NCI-H2081 treated with DMSO at 0.1 percent for 48 hours (cell line): ENCODE measurements around the gene FAM53B.

Experiments used
- DNase-seq: peaks from one replicate; lab custom pipeline; 2025; lab: John Stamatoyannopoulos, UW

Gene FAM53B

DNA sequence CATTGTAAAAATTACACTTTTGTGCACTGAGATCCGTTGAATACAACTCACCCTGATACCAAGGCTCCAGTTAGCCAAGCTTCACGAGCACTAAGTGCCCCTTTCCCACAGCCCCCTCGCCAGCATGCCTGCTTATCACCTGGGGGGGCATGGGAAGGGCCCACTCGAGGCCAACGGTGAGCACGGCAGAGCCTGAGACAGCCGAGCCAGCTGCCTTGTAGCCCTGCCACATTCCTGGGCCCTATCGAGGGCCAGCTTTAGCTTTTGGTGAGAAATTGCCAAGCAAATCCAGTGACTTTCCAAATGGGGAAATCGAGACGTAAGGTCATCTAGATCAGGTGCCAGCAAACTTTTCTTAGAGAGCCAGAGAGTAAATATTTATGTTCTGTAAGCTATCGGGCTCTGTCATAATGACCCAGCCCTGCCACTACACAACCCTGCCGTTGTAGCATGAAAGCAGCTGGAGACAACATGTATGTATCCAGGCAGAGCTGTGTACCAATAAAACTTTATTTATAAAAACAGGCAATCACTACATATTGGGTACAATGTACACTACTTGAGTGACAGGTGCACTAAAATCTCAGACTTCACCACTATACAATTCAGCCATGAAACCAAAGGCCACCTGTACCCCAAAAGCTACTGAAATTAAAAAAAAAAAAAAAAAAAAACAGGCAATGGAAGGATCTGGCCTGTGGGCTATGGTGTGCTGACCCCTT, 83.6 kb downstream of the FAM53B start:
- DNase-seq, result no peak

DNA sequence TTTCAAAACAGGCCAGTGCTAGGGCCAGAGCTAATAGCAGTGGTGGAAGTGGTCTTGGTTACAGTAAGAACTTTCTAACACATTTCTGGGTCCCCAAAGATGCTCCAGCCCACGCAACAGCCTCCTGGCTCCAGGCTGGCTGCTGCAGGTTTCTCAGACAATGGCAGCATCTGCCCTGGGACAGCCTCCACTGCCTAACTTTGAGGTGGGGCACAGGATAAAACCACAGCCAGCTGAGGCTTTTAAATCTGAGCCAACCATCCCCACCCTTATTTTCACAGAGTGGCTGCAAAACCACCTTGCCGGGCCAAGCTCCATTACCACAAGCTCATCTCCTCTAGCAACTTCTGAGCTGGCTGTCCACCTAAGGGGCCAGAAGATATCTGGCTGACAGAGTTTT, 84.8 kb downstream of the FAM53B start:
- no peak for DNase-seq

DNA sequence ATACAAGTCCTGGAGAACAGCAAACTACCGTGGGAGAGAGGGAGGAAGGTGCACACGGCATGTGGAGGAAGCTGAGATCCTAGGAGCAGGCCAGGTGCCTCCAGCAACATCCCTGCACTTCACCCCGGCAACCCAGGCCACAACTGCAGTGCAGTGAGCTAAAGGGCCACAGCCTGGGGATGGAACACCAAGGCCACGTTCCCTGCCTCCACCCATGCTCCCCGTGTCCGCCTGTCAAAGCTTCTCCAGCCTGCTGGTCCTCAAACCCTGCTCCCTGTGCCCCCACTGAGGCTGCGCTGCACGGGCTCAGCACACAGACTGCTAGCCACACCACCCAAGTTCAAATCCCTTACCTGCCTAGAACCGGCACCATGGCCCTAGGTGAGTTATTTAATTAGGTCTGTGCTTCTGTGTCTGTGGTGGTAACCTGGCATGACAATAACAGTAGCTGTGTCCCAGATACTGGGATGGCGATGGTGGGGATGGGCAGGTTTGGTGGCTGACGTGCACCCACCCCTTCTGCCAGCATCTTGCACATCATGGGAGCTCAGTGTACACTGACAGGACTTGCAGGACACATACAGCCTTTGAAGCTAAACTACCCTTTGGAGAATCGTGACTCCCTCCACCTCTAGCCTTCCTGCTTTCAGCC, 85.5 kb downstream of the FAM53B start:
- no peak for DNase-seq

DNA sequence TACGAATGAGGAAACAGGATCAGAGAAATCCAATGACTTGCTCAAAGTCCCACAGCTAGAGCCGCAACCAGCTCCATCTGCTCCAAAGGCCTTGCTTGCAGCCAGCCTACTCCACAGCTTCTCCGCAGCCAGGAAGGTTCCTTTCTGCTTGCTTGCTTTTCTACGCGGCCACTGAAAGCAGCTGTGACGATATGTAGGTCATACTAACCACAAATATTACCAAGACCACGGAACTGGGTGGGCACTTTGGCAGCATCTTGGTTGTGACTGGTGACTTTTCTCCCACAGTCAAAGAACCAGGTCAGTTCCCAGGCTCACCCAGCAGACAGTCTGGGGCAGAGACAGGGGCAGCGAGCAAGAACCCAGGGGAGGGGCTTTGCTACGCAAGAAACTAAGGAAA, 86.4 kb downstream of the FAM53B start:
- DNase-seq, result no peak

DNA sequence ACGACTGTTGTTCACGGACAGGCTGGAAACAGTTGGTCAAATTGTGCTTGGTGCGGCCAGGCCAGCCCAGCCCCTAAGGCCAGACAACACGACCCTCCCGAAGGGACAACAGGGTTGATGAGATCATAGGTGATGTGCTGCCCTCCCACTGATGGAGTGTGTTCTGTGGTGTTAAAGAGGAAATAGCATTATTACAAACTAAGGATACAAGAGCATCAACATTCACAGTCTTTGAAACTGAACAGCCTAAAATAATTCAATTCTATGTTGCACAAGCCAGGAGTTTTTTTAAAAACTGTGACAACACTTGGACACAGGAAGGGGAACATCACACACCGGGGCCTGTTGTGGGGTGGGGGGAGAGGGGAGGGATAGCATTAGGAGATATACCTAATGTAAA, 87.6 kb downstream of the FAM53B start:
- no peak for DNase-seq

DNA sequence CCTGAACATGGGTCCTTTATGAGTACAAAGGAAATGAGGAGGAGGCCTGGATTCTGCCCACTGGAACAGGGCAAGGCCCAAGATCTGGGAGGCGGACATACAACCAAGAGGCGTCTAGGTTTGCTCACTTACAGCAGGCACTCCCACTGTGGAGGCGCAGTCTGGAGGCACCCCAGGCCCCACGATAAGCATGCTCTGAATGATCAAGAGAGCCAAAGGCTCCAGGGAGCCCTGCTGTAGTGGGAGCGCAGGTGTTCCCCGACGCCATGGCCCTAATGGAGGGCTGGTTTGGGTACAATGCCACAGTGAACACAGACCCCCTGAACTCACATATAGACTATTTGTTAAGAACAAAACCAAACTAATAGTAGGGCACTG, 88.1 kb downstream of the FAM53B start:
- DNase-seq, result no peak

DNA sequence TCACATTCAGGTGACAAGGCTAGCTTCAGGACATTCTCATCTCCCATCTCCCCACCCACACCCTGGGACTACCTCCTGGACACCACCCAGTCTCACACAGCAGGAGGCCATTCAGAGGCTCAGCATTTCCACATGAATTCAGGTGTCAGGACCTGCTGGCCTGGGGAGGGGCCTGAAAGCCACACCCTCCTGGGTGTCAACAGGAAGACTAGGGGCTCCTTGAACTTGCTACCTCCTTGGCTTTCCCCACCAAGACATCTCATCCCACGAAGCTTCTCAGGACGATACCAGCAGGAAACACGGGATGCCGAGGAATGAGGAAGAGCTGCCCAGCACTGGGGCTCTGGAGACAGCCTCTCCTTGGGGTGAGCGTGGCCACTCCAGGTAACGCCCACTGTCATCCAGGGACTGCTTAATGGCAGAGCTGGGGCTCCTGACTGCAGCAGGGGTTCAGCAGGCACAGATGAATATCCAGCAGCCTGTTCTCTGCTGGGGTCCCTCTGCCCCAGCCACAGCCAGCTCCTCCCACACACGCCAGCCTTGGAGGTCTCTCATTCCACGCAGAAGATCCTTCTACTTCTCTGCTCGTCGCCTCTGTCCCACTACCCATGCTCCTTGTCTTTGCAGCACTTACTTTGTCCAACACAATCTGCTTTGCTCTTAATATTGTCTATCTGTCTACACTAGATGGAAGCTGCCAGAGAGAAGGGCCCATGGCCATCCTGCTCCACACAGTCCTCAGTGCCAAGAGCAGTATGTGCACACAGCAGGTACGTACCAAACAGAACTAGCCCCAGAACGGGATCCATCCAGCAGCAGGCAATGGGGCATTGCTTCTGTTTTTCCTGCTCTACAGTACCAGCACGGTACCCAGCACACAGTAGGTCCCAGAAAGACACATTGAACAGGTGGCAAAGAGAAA, 88.7 kb downstream of the FAM53B start:
- DNase-seq, result no peak

DNA sequence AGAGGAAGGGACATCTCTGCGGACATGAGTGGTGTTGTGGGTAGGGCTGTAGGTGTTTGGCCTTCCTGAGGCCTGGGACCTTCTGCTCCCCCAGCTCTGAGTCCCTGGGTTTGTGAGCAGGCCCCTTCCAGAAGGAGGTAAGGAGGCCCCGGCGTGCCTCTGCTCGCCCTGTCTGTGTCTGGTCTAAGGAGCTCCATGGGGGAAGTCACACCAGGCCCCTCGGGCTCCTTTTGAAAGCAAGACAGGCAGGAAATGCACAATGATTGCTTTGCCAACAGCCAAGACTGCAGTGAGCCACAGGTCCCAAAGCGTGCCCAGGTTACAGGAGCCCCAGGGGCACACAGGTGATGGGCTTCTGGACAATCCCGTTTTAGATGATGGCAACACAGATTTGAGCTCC, 89.5 kb downstream of the FAM53B start:
- DNase-seq, result no peak

DNA sequence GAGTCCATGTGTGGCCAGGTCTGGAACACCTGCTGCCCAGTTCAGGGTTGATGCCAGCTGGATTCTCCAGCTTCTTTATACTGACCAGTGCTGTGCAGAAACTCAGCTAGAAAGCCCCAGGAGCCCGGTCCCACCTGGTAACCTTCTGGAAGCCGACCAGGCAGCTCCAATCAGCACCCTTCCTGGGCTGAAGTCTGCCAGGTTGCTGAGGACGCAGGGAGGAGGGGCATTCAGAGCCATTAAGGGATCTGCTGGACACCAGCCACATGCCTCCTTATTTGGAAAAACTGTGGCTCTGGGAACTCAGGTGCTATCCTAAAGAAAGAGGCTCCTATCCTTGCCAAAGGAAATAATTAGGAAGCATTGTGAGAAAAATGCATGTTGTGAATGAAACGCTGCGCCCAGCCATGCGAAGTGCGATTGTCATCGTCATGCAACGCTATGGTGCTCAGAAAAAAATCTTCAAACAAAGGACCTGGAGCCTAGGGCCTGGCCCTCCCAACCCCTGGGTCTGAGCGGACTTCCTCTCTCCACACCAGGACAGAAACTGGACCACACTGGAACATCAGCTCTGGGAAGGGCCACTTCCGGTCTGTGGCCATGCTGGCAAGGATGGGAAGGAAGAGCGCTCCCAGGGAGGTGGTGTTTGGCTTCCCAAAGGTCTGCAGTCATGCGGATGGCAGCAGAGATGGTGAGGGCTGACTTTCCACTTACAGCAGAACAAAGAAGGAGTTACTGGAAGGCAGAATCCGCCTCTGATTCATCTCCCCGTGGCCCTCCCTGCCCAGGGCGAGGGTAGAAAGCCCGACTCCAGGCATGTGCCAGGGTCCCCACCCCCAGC, 90.1 kb downstream of the FAM53B start:
- DNase-seq, result peak; percentile 23

DNA sequence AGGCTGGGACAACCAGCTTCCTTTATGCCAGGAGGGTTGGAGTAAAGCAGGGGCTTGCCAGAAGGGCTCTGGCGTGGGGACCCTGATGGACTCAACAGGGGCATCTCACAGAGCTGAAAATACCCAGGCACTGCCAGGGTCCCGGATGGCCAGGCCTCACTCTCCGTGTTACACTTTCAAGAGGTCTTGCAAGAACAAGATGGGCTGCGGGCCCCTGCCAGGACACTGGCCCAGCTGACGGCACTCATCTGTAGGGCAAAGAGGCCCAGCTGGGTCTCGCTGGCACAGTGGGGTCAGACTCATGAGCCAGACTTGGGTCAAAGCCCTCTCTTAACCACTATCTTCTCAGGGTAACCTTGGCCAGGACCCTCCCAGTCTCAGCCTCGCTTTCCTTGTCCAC, 90.9 kb downstream of the FAM53B start:
- no peak for DNase-seq

DNA sequence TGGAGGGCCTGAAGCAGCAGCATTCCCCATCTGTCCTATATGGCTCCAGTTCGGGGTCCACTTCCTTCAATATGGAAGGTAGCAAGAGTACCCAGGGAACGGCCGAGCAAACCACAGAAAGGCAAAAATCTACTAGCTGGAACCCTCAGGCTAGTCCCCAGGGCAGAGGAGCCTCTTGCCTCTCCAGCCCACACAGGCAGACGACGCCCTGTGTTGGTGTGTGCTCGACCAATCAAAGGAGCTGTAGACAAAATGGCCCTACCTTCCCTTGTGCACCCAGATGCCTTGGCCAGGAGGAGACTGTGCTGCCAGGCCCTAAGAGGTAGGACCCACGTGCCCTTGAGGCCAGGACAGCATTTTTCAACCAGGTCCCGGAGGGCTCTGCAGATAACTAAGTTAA, 91.5 kb downstream of the FAM53B start:
- no peak for DNase-seq

DNA sequence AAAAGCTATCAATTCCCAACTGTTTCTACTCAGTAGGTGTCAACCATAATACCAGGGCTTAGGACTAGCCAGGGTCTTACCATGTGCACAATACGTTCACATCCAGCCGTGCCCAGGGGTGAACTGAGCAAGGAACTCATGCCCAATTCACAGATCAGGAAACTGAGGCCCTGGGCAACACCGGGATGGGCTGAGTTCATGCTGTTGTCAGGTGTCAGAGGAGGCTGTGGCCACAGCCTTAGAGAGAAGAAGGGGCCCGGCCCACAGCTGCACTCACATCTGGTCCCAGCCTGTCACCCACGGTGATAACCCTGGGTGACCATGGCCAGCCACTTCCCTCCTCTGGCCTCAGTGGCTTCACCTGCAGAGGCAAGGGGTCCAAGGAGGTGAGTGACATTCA, 92.0 kb downstream of the FAM53B start:
- DNase-seq, result no peak

DNA sequence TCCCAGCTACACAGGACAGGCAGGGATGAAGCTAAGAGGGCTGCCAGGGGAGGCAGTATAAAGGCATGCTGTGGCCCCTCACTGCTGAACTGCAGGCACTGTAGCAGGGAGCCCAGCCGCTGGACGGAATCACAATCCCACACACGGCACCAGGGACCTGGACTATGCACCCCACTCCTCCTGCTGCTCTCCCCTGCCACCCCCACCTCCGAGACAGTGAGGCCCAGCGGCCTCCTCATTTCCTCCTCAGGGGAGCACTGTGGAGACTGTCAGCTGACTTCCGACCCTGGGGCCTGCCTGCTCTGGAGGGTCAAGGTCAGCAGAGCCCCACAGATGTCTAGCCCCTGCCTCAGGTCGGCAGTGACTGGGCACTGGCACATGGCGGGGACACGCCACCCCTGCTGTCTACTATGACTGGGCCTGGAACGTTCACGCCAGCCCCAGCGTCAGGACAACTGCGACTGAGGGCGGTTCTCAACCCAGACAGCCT, 92.7 kb downstream of the FAM53B start:
- DNase-seq, result no peak

DNA sequence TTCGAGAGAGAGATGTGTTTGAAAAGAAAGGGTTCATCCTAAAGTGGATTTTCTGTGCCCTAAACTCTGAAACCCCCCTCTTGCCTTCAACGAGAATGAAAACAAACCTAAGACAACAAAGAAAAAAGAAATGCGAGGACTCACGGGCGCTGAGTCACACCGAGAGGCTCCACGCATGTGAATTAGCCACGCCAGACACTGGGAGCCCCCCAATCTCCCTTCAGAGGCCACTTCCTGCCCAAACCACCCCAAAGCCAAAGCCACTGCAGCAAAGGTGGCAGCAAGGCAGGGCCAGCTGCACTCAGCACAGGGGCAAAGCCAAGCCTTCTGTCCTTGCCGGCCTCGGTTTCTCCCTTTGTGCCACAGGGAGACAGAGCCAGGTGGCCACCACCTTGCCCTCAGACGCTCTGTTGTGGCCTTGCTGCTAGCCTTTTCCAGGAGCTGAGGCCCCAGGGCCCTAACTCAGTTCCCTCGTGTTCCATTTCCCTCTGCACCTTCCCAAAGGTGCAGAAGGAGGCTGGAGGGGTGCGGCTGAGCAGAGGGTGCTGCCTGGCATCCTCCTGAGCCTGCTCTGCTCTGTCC, 93.3 kb downstream of the FAM53B start:
- DNase-seq, result no peak

DNA sequence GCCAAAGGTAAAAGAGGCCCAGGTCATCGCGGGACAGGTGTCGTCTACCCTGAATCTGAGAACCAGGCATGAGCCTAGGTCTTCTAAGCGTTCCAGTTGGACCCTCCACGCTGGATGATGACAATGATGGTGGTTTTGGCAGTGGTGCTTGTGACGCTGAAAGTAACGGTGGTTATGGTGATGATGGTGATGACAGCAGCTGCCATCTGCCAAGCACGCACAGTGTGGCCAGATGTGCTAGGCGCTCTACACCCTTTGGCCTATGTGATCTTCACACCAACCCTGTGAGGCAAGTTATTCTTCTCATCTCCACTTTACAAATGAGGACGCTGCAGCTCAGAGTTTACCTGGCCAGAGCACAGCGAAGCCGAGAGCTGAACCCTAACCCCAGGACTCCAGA, 93.9 kb downstream of the FAM53B start:
- DNase-seq, result no peak

DNA sequence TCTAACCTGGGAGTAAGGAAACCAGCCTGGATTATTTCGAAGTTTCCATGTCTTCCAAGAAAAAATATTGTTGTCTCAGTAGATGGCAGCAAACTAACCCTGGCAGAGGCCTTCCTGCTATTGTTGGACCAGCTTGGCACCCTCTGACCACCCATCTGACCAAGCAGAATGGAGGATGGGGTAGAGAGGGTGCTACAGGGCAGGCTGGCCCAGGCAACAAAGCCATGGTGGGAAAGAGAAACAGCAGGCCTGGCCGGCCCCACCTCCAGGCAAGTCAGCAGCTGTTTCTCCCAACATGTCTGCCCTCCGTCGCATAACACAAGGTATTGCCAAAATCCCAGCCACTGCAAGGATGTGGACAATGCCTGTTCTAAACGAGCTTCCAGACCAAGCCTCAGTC, 95.0 kb downstream of the FAM53B start:
- DNase-seq, result no peak

DNA sequence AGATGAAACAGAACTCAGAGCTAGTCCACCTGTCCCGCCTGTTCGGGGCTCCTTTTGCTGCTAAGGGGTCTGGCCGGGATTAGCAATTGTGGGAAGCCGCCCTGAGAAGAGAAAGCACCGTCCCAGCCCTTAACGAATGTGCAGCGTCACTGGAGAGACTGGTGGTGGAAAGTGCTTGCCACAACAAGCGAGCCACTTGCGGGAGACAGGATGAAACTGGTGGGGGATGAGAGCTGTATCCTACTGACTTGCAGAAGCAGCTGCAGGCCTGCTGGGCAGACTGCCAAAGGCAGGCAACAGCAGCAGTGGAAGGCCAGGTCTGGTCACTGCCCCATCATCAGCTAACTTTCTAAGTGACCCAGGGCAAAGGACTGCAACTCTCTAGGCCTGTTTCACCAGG, 95.4 kb downstream of the FAM53B start:
- DNase-seq, result peak; percentile 7

DNA sequence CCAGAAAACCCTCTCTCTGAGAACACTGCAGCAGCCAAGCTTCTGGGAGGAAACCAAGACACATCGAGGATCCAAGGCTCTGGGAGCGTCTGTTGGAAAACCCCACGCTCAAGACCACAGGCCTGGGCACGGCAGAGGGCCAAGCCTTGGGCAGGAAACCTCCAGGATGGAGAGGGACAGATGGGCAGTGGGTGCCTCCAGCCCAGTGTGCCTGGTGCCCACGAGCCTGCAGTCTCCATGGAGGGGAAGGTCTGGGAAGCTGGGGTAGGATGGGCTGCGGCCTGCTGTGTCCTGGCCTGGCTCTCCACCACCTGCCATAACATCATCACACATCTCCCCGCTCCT, 96.1 kb downstream of the FAM53B start:
- DNase-seq, result no peak

DNA sequence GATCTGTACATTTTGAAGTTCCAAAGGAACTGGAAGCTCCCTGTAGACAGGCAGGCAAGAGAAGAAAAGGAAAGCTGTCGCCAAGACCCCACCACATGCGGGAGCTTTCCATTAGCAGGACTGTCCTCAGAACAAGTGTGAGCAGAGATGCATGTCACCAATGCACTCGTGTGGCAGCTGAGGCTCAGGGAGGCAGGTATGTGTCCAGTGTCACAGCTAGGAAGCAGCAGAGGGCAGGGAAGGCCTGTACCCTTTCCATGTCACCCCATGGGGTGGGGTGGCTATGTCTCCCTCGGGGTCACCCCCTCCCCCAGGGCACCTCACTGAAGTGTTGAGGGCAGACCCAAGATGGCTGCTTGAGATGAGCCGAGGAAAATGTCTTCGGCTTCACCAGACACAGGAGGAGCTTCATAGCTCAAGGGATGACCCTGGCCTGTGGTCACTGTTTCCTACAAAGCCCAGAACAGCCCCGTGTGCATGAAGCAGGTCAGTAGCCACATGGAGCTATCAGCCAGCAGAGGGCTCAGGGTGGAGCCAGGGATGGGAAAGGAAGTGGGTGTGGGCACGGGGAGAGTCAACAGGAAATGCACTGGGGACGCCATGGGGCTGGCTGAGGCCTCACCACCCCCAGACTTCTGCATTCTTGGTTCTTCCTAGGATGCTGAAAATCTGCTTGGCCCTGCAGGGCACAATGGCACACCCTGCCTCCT, 96.6 kb downstream of the FAM53B start:
- no peak for DNase-seq

DNA sequence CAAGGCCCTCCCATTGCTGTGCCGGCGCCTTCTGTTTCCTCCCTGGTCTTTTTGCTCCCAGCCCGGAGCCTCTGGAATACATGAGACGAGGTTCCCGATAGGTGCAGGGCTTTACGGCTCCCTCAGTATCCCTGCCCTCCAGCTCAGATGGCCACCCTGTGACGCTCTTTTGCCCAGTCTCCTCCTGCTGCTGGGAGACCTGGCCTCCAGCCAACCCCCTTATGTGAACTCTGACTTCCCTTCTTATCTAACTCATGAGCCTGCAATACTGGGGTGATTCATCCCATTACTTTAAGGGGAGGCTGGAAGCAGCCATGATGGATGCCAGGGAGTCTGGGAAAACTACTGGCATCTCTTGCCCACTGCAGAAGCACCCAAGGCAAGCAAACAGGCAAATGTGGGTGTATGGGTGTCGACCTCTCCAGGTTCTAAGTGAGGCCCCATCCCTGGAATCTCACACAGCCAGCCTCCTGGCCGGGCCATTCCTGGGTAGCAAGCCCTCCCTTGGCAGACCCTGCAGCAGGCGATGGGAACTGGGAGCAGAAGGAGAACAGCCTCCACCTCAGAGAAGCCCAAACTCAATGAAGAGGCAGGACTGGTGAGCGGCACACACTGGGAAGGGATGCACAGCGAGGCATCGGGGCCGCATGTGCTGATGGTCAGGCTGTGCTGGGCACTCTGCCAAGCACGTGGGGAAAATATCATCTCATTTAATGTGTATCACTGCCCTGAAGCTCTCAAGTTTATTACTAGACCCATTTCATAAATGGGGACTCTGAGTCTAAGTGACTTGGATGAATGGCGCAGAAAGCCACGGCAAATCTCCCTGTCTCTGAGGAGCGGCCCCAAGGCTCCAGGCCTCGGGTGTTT, 97.5 kb downstream of the FAM53B start:
- DNase-seq, result no peak
